Liver (tissue), 9 donors: ENCODE data around the gene PITPNM3. TPM values are rescaled to one million over a fixed set of nuclear protein-coding genes. Genes with fewer than 3 reads are reported as not detected.

Source experiments
- DNase-seq: peaks from one replicate; pipeline ENCODE4 v3.0.0-alpha.2; 2017; ENCODE audit warnings: low spot score
- H3K27ac ChIP-seq, 2 donors: one replicate each; pipeline ENCODE4 v1.7.0; 2013; ENCODE audit warnings: inconsistent platforms in 2 of 2, low read length in 2 of 2, control low read depth in 1 of 2, low read depth in 1 of 2, mild to moderate bottlenecking in 1 of 2
- H3K27me3 ChIP-seq, 4 donors: one replicate each; pipeline versions ENCODE4 v1.6.1 to v1.7.0; 2013; ENCODE audit warnings: low read length in 3 of 4, inconsistent platforms in 1 of 4, mild to moderate bottlenecking in 1 of 4, moderate library complexity in 1 of 4; ENCODE audit not compliant: control insufficient read depth in 4 of 4, insufficient read depth in 4 of 4
- H3K36me3 ChIP-seq, 4 donors: one replicate each; pipeline versions ENCODE4 v1.6.1 to v1.7.0; 2013; ENCODE audit warnings: low read length in 3 of 4, mild to moderate bottlenecking in 3 of 4, low read depth in 1 of 4, moderate library complexity in 1 of 4; ENCODE audit not compliant: control insufficient read depth in 4 of 4, insufficient read depth in 3 of 4
- H3K4me1 ChIP-seq, 4 donors: one replicate each; pipeline versions ENCODE4 v1.6.1 to v1.7.0; 2013; ENCODE audit warnings: low read length in 3 of 4, mild to moderate bottlenecking in 3 of 4, moderate library complexity in 1 of 4; ENCODE audit not compliant: control insufficient read depth in 4 of 4, insufficient read depth in 4 of 4
- H3K4me3 ChIP-seq, 3 donors: one replicate each; pipeline versions ENCODE4 v1.6.1 to v1.7.0; 2013; ENCODE audit warnings: low read length in 3 of 3, control low read depth in 1 of 3, low read depth in 1 of 3, mild to moderate bottlenecking in 1 of 3
- H3K9ac ChIP-seq, 2 donors: one replicate each; pipeline ENCODE4 v1.7.0; 2013; ENCODE audit warnings: low read length in 2 of 2, mild to moderate bottlenecking in 2 of 2, moderate library complexity in 2 of 2, control low read depth in 1 of 2, low read depth in 1 of 2
- H3K9me3 ChIP-seq, 4 donors: one replicate each; pipeline versions ENCODE4 v1.6.1 to v1.7.0; 2013; ENCODE audit warnings: low read length in 3 of 4; ENCODE audit not compliant: control insufficient read depth in 4 of 4
- EGR1 ChIP-seq, 2 donors: IDR thresholded peaks; 2 replicates each; pipeline ENCODE4 v1.6.1; 2016 to 2018; ENCODE audit warnings: antibody characterized with exemption in 2 of 2, low read depth in 2 of 2
- FOXA1 ChIP-seq: IDR thresholded peaks from 2 replicates; pipeline ENCODE4 v1.6.1; 2016; ENCODE audit warnings: antibody characterized with exemption
- FOXA2 ChIP-seq: IDR thresholded peaks from 2 replicates; pipeline ENCODE4 v1.6.1; 2016; ENCODE audit warnings: antibody characterized with exemption
- GABPA ChIP-seq, 2 donors: IDR thresholded peaks in 1 of 2; conservative IDR thresholded peaks in 1 of 2; 2 replicates each; pipeline ENCODE4 v1.6.1; 2016; ENCODE audit warnings: antibody characterized with exemption in 2 of 2, mild to moderate bottlenecking in 1 of 2, moderate library complexity in 1 of 2
- HNF4A ChIP-seq, 2 donors: conservative IDR thresholded peaks; 2 replicates each; pipeline ENCODE4 v1.6.1; 2016; ENCODE audit warnings: antibody characterized with exemption in 2 of 2, mild to moderate bottlenecking in 2 of 2
- HNF4G ChIP-seq: IDR thresholded peaks from 2 replicates; pipeline ENCODE4 v1.6.1; 2016; ENCODE audit warnings: antibody characterized with exemption
- JUND ChIP-seq, 2 donors: IDR thresholded peaks; 2 replicates each; pipeline ENCODE4 v1.6.1; 2016; ENCODE audit warnings: antibody characterized with exemption in 2 of 2
- NR2F2 ChIP-seq: IDR thresholded peaks from 2 replicates; pipeline ENCODE4 v1.6.1; 2016; ENCODE audit warnings: antibody characterized with exemption
- RAD21 ChIP-seq, 2 donors: IDR thresholded peaks; 2 replicates each; pipeline ENCODE4 v1.6.1; 2016; ENCODE audit warnings: antibody characterized with exemption in 2 of 2, mild to moderate bottlenecking in 2 of 2
- RXRA ChIP-seq, 2 donors: IDR thresholded peaks; 2 replicates each; pipeline ENCODE4 v1.6.1; 2017 to 2018; ENCODE audit warnings: antibody characterized with exemption in 2 of 2, mild to moderate bottlenecking in 1 of 2
- SP1 ChIP-seq: IDR thresholded peaks from 2 replicates; pipeline ENCODE4 v1.6.1; 2018; ENCODE audit warnings: antibody characterized with exemption, mild to moderate bottlenecking
- TAF1 ChIP-seq: conservative IDR thresholded peaks from 2 replicates; pipeline ENCODE4 v1.6.1; 2016; ENCODE audit warnings: antibody characterized with exemption, mild to moderate bottlenecking
- YY1 ChIP-seq: IDR thresholded peaks from 2 replicates; pipeline ENCODE4 v1.6.1; 2016; ENCODE audit warnings: antibody characterized with exemption, mild to moderate bottlenecking
- WGBS: extraction: QIAGEN DNeasy Blood & Tissue Kit; methylation state at CpG from one replicate; pipeline ENCODE4 v1.1.7; 2013; 5-methylcytosine and 5-hydroxymethylcytosine counted together
- polyA plus RNA-seq, 2 donors: library from polyadenylated mRNA; stranded (reverse) in 1 of 2; unstranded in 1 of 2; fragments of 200-250 nt in 1 of 2; fragments of >200 nt in 1 of 2; fragmentation: Nextera tagmentation in 1 of 2; extraction: Ambion mirVana in 1 of 2; gene quantifications; one replicate each; pipeline versions ENCODE4 v1.2.1 to v1.2.3, GENCODE V29; 2013 to 2015
- total RNA-seq, 2 donors: library from RNA; depleted of rRNA; stranded (reverse); fragments of >200 nt; gene quantifications; one replicate each; pipeline ENCODE4 v1.2.3, GENCODE V29; 2014
- TF ChIP-seq, protein P1 (sequence below): fragments of 150-350 bp; IDR thresholded peaks from 2 replicates; pipeline ENCODE4 v1.5.1; 2017; ENCODE audit warnings: improper control_type of control experiment, low read depth, low read length; ENCODE audit not compliant: missing input control
- TF ChIP-seq, protein P2 (sequence below): IDR thresholded peaks from 2 replicates; pipeline ENCODE4 v1.6.1; 2016; ENCODE audit warnings: antibody characterized with exemption
- TF ChIP-seq, protein P3 (sequence below): IDR thresholded peaks from 2 replicates; pipeline ENCODE4 v1.6.1; 2016; ENCODE audit warnings: antibody characterized with exemption, mild to moderate bottlenecking
- TF ChIP-seq, protein P4 (sequence below): IDR thresholded peaks from 2 replicates; pipeline ENCODE4 v1.6.1; 2016; ENCODE audit warnings: antibody characterized with exemption
- TF ChIP-seq, protein P5 (sequence below): IDR thresholded peaks from 2 replicates; pipeline ENCODE4 v1.6.1; 2016; ENCODE audit warnings: antibody characterized with exemption
- donor health status: healthy.
- donor health status: healthy.
- donor health status: healthy.
- donor health status: healthy.
- donor health status: healthy.

The PITPNM3 gene
- total and polyA plus RNA-seq, 4 donors = 1.5 to 5.0 (median 1.8) TPM

DNA sequence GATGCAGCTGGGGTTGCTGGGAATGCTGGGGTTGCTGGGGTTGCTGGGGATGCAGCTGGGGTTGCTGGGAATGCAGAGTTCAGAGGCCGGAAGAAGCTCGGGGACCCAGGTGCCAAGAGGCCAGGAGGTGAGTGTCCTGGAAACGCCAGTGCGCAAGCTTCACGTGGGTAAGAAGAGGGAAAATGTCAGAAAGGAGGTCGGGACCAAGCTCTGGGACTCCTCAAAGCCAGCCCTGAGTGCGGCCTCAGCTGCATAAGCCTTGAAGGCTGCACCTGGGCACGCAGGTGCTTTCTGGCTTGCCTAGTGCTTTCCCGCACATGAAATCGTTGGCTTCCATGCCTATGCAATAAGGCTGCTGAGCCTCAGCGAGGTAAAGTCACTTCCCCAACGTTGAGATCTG, 48.3 kb downstream of the PITPNM3 start:
- TF ChIP-seq JUND (IDR thresholded peaks at IDR 0.05) (no peak), HNF4G (no peak), FOXA1 (no peak), RXRA (IDR thresholded peaks at IDR 0.05) (no peak), TAF1 (no peak)
- TF ChIP-seq, protein P1, sequence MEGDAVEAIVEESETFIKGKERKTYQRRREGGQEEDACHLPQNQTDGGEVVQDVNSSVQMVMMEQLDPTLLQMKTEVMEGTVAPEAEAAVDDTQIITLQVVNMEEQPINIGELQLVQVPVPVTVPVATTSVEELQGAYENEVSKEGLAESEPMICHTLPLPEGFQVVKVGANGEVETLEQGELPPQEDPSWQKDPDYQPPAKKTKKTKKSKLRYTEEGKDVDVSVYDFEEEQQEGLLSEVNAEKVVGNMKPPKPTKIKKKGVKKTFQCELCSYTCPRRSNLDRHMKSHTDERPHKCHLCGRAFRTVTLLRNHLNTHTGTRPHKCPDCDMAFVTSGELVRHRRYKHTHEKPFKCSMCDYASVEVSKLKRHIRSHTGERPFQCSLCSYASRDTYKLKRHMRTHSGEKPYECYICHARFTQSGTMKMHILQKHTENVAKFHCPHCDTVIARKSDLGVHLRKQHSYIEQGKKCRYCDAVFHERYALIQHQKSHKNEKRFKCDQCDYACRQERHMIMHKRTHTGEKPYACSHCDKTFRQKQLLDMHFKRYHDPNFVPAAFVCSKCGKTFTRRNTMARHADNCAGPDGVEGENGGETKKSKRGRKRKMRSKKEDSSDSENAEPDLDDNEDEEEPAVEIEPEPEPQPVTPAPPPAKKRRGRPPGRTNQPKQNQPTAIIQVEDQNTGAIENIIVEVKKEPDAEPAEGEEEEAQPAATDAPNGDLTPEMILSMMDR = no peak
- H3K9ac ChIP-seq = no peak overlapping the region
- H3K36me3 ChIP-seq = no peaks in the 10 kb centered on the region
- no peaks in the 10 kb centered on the region for H3K9me3 ChIP-seq
- H3K4me1 ChIP-seq = peaks cover 0 to 3% (median 0%) of the 10 kb centered on the region in 4 donors
- H3K27me3 ChIP-seq = no peaks in the 10 kb centered on the region
- no peak for DNase-seq
- WGBS = 75% methylated on average over 12 of the region's 12 CpGs
- no peak overlapping the region for H3K4me3 ChIP-seq
- no peak overlapping the region for H3K27ac ChIP-seq

DNA sequence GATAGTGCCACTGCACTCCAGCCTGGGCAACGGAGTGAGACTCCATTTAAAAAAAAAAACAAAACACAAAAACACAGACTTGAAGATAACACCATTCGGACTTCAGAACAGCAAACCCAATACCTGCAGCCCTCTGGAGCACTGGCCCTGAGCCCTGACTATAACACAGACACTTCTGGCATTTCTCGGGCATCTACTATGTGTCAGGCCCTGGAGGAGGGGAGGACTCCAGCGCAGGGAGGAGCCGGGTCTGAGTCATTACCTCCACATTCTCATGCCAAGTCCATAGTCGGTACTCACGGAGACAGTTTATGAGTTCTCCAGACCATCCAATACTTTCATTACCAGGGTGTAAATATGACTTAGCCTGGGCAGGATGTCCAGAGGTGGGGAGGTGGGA, 48.8 kb downstream of the PITPNM3 start:
- H3K9me3 ChIP-seq = no peaks in the 10 kb centered on the region
- peaks cover 0 to 3% (median 0%) of the 10 kb centered on the region in 4 donors for H3K4me1 ChIP-seq
- no peak for DNase-seq
- H3K9ac ChIP-seq = no peak overlapping the region
- no peak overlapping the region for H3K4me3 ChIP-seq
- no peak overlapping the region for H3K27ac ChIP-seq
- TF ChIP-seq, protein P2, sequence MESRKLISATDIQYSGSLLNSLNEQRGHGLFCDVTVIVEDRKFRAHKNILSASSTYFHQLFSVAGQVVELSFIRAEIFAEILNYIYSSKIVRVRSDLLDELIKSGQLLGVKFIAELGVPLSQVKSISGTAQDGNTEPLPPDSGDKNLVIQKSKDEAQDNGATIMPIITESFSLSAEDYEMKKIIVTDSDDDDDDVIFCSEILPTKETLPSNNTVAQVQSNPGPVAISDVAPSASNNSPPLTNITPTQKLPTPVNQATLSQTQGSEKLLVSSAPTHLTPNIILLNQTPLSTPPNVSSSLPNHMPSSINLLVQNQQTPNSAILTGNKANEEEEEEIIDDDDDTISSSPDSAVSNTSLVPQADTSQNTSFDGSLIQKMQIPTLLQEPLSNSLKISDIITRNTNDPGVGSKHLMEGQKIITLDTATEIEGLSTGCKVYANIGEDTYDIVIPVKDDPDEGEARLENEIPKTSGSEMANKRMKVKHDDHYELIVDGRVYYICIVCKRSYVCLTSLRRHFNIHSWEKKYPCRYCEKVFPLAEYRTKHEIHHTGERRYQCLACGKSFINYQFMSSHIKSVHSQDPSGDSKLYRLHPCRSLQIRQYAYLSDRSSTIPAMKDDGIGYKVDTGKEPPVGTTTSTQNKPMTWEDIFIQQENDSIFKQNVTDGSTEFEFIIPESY = no peak
- TF ChIP-seq GABPA (IDR thresholded peaks at IDR 0.05 in 1 of 2, conservative IDR thresholded peaks at IDR 0.05 in 1 of 2) = no peak
- no peak for TF ChIP-seq HNF4G
- TF ChIP-seq FOXA2 = no peak
- TF ChIP-seq RXRA (IDR thresholded peaks at IDR 0.05) = no peak
- no peak for TF ChIP-seq YY1
- TF ChIP-seq, protein P3, sequence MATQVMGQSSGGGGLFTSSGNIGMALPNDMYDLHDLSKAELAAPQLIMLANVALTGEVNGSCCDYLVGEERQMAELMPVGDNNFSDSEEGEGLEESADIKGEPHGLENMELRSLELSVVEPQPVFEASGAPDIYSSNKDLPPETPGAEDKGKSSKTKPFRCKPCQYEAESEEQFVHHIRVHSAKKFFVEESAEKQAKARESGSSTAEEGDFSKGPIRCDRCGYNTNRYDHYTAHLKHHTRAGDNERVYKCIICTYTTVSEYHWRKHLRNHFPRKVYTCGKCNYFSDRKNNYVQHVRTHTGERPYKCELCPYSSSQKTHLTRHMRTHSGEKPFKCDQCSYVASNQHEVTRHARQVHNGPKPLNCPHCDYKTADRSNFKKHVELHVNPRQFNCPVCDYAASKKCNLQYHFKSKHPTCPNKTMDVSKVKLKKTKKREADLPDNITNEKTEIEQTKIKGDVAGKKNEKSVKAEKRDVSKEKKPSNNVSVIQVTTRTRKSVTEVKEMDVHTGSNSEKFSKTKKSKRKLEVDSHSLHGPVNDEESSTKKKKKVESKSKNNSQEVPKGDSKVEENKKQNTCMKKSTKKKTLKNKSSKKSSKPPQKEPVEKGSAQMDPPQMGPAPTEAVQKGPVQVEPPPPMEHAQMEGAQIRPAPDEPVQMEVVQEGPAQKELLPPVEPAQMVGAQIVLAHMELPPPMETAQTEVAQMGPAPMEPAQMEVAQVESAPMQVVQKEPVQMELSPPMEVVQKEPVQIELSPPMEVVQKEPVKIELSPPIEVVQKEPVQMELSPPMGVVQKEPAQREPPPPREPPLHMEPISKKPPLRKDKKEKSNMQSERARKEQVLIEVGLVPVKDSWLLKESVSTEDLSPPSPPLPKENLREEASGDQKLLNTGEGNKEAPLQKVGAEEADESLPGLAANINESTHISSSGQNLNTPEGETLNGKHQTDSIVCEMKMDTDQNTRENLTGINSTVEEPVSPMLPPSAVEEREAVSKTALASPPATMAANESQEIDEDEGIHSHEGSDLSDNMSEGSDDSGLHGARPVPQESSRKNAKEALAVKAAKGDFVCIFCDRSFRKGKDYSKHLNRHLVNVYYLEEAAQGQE = no peak
- TF ChIP-seq, protein P4, sequence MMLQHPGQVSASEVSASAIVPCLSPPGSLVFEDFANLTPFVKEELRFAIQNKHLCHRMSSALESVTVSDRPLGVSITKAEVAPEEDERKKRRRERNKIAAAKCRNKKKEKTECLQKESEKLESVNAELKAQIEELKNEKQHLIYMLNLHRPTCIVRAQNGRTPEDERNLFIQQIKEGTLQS = no peak
- TF ChIP-seq JUND (IDR thresholded peaks at IDR 0.05) = no peak
- no peak for TF ChIP-seq EGR1 (IDR thresholded peaks at IDR 0.05; ENCODE audit: low read depth in 2 of 2)
- no peak for TF ChIP-seq SP1
- no peak for TF ChIP-seq NR2F2
- no peak for TF ChIP-seq HNF4A (conservative IDR thresholded peaks at IDR 0.05)
- no peak for TF ChIP-seq RAD21 (IDR thresholded peaks at IDR 0.05)
- TF ChIP-seq, protein P5, sequence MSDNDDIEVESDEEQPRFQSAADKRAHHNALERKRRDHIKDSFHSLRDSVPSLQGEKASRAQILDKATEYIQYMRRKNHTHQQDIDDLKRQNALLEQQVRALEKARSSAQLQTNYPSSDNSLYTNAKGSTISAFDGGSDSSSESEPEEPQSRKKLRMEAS = no peak
- no peak for TF ChIP-seq TAF1
- TF ChIP-seq FOXA1 = no peak
- TF ChIP-seq, protein P1 = no peak
- 85% methylated on average over 7 of the region's 7 CpGs for WGBS
- H3K27me3 ChIP-seq = no peaks in the 10 kb centered on the region
- H3K36me3 ChIP-seq = no peaks in the 10 kb centered on the region
